Measurements from ENCODE around the gene TAF11L13. TPM values are rescaled to one million over a fixed set of nuclear protein-coding genes. Genes with fewer than 3 reads are reported as not detected.
"Not testable (repeated sequence)": the region's sequence is repeated elsewhere in the genome, so short reads cannot be mapped to it uniquely, and the experiment has no call there.

The TAF11L13 gene
- not detected for total RNA-seq

DNA sequence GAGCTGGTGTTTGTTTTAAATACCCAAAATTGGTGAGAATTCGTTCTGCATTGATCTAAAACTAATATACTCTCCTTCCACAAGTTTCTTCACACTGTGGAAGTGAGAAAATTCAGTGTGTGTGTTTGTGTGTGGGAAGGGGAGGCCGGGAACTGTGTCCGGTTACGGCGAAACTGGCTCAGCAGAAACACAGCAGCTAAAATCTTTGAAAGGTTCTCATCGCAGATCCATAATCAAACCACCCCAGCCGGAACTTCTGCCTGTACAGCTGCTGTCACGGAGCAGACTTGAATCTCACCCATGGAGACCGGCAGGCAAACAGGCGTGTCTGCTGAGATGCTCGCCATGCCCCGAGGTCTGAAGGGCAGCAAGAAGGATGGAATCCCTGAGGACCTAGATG, at the start of gene TAF11L13:
Gene TAF11L13, plus strand, starts transcription at position 301 of the 400 bp plus-strand sequence.
- DNase-seq; intact Hi-C loops (cut with micrococcal nuclease); H3K9me3 Mint-ChIP-seq; H3K27me3 Mint-ChIP-seq; POLR2A ChIA-PET; ATAC-seq; H3K4me1 Mint-ChIP-seq (ENCODE audit: low read depth); H3K4me3 Mint-ChIP-seq; H3K36me3 Mint-ChIP-seq (ENCODE audit: low read depth); CTCF ChIA-PET; H3K27ac Mint-ChIP-seq: not testable (repeated sequence)

DNA sequence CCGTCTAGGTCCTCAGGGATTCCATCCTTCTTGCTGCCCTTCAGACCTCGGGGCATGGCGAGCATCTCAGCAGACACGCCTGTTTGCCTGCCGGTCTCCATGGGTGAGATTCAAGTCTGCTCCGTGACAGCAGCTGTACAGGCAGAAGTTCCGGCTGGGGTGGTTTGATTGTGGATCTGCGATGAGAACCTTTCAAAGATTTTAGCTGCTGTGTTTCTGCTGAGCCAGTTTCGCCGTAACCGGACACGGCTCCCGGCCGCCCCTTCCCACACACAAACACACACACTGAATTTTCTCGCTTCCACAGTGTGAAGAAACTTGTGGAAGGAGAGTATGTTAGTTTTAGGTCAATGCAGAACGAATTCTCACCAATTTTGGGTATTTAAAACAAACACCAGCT, 46.2 kb upstream of the TAF11L13 start, which contains the start of gene TAF11L7:
Gene TAF11L7, minus strand, starts transcription at position 101 of the 400 bp plus-strand sequence.
- H3K4me1 Mint-ChIP-seq (ENCODE audit: low read depth); H3K36me3 Mint-ChIP-seq (ENCODE audit: low read depth); CTCF ChIA-PET; DNase-seq; H3K9me3 Mint-ChIP-seq; H3K27me3 Mint-ChIP-seq; H3K27ac Mint-ChIP-seq; intact Hi-C loops (cut with micrococcal nuclease); POLR2A ChIA-PET; ATAC-seq; H3K4me3 Mint-ChIP-seq: not testable (repeated sequence)

DNA sequence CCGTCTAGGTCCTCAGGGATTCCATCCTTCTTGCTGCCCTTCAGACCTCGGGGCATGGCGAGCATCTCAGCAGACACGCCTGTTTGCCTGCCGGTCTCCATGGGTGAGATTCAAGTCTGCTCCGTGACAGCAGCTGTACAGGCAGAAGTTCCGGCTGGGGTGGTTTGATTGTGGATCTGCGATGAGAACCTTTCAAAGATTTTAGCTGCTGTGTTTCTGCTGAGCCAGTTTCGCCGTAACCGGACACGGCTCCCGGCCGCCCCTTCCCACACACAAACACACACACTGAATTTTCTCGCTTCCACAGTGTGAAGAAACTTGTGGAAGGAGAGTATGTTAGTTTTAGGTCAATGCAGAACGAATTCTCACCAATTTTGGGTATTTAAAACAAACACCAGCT, 41.0 kb upstream of the TAF11L13 start, which contains the start of gene TAF11L8:
Gene TAF11L8, minus strand, starts transcription at position 101 of the 400 bp plus-strand sequence.
- H3K9me3 Mint-ChIP-seq; H3K36me3 Mint-ChIP-seq (ENCODE audit: low read depth); POLR2A ChIA-PET; ATAC-seq; H3K4me1 Mint-ChIP-seq (ENCODE audit: low read depth); H3K4me3 Mint-ChIP-seq; H3K27me3 Mint-ChIP-seq; intact Hi-C loops (cut with micrococcal nuclease); H3K27ac Mint-ChIP-seq; CTCF ChIA-PET; DNase-seq: not testable (repeated sequence)

DNA sequence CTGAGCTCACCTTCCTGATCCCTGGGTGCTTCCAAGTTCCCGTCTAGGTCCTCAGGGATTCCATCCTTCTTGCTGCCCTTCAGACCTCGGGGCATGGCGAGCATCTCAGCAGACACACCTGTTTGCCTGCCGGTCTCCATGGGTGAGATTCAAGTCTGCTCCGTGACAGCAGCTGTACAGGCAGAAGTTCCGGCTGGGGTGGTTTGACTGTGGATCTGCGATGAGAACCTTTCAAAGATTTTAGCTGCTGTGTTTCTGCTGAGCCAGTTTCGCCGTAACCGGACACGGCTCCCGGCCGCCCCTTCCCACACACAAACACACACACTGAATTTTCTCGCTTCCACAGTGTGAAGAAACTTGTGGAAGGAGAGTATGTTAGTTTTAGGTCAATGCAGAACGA, 37.6 kb upstream of the TAF11L13 start, which contains the start of gene TAF11L9:
Gene TAF11L9, minus strand, starts transcription at position 140 of the 400 bp plus-strand sequence.
- DNase-seq; H3K36me3 Mint-ChIP-seq (ENCODE audit: low read depth); H3K27ac Mint-ChIP-seq; H3K4me3 Mint-ChIP-seq; H3K4me1 Mint-ChIP-seq (ENCODE audit: low read depth); CTCF ChIA-PET; intact Hi-C loops (cut with micrococcal nuclease); ATAC-seq; H3K9me3 Mint-ChIP-seq; POLR2A ChIA-PET; H3K27me3 Mint-ChIP-seq: not testable (repeated sequence)

DNA sequence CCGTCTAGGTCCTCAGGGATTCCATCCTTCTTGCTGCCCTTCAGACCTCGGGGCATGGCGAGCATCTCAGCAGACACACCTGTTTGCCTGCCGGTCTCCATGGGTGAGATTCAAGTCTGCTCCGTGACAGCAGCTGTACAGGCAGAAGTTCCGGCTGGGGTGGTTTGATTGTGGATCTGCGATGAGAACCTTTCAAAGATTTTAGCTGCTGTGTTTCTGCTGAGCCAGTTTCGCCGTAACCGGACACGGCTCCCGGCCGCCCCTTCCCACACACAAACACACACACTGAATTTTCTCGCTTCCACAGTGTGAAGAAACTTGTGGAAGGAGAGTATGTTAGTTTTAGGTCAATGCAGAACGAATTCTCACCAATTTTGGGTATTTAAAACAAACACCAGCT, 34.2 kb upstream of the TAF11L13 start, which contains the start of gene TAF11L10:
Gene TAF11L10, minus strand, starts transcription at position 101 of the 400 bp plus-strand sequence.
- H3K4me1 Mint-ChIP-seq (ENCODE audit: low read depth); POLR2A ChIA-PET: not testable (repeated sequence)

DNA sequence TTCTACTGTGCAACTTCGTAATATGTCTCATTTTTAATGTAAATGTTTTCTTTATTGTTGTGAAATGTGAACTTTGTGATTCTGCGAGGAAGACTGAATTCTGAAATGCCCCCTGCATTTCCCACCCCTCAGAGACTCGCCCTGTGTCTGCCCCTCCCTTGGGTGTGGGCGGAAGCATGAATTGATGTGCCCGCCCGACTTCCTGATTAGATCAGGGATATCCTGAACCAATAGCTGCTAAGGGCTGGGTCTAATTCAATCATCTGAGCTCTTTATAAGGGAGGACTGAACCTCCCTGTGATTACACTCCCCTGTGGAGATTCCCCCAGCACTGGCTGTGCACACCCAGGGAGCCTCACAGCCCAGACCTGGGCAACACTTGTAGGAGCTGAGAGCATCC, 28.0 kb upstream of the TAF11L13 start, which contains the start of gene TAF11L11:
Gene TAF11L11, plus strand, starts transcription at position 304 of the 400 bp plus-strand sequence.
- not testable (repeated sequence) for DNase-seq; H3K4me3 Mint-ChIP-seq; H3K36me3 Mint-ChIP-seq (ENCODE audit: low read depth)

More for the DNA sequence above, 34.2 kb upstream of the TAF11L13 start, which contains the start of gene TAF11L10:
- CTCF ChIA-PET; ATAC-seq; H3K27me3 Mint-ChIP-seq; H3K9me3 Mint-ChIP-seq; H3K27ac Mint-ChIP-seq; intact Hi-C loops (cut with micrococcal nuclease); H3K36me3 Mint-ChIP-seq (ENCODE audit: low read depth); H3K4me3 Mint-ChIP-seq; DNase-seq: not testable (repeated sequence)

DNA sequence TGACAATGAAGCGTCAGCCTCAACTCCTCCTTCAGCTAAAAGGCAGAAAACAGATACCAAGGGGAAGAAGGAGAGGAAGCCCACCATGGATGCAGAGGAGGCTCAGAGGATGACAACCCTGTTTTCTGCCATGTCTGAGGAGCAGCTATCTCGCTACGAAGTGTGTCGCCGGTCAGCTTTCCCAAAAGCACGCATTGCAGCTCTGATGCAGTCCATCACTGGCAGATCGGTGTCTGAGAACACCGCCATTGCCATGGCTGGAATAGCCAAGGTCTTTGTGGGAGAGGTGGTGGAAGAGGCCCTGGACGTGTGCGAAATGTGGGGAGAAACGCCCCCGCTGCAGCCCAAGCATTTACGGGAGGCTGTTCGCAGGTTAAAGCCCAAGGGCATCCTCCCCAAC, 26.9 kb upstream of the TAF11L13 start:
- intact Hi-C loops (cut with micrococcal nuclease): no loop called here
- H3K4me1 Mint-ChIP-seq (ENCODE audit: low read depth): no peaks in the 10 kb centered on the region
- no peaks in the 10 kb centered on the region for H3K36me3 Mint-ChIP-seq (ENCODE audit: low read depth)
- H3K27ac Mint-ChIP-seq: no peak overlapping the region
- ATAC-seq (no peak), DNase-seq (no peak)
- POLR2A ChIA-PET: no interaction called here
- peaks cover 10% of the 10 kb centered on the region for H3K9me3 Mint-ChIP-seq
- CTCF ChIA-PET: no interaction called here
- H3K4me3 Mint-ChIP-seq: no peak overlapping the region
- TF ChIP-seq, protein P1, sequence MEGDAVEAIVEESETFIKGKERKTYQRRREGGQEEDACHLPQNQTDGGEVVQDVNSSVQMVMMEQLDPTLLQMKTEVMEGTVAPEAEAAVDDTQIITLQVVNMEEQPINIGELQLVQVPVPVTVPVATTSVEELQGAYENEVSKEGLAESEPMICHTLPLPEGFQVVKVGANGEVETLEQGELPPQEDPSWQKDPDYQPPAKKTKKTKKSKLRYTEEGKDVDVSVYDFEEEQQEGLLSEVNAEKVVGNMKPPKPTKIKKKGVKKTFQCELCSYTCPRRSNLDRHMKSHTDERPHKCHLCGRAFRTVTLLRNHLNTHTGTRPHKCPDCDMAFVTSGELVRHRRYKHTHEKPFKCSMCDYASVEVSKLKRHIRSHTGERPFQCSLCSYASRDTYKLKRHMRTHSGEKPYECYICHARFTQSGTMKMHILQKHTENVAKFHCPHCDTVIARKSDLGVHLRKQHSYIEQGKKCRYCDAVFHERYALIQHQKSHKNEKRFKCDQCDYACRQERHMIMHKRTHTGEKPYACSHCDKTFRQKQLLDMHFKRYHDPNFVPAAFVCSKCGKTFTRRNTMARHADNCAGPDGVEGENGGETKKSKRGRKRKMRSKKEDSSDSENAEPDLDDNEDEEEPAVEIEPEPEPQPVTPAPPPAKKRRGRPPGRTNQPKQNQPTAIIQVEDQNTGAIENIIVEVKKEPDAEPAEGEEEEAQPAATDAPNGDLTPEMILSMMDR (IDR thresholded peaks at IDR 0.05): no peak
- no peaks in the 10 kb centered on the region for H3K27me3 Mint-ChIP-seq

More for the DNA sequence above, 28.0 kb upstream of the TAF11L13 start, which contains the start of gene TAF11L11:
- H3K27me3 Mint-ChIP-seq; CTCF ChIA-PET; ATAC-seq; POLR2A ChIA-PET; intact Hi-C loops (cut with micrococcal nuclease); H3K27ac Mint-ChIP-seq; H3K4me1 Mint-ChIP-seq (ENCODE audit: low read depth): not testable (repeated sequence)
- H3K9me3 Mint-ChIP-seq: peaks cover 12% of the 10 kb centered on the region

DNA sequence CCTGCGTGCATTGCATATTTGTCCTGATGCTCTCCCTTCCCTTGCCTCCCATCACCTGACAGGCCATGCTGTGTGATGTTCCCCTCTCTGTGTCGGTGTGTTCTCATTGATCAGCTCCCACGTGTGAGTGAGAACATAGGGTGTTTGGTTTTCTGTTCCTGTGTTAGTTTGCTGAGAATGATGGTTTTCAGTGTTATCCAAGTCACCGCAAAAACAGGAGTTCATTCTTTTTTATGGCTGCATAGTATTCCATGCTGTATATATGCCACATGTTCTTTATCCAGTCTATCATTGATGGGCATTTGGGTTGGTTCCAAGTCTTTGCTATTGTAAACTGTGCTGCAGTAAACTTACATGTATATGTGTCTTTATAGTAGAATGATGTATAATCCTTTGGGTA, 24.4 kb upstream of the TAF11L13 start:
- POLR2A ChIA-PET; intact Hi-C loops (cut with micrococcal nuclease); H3K9me3 Mint-ChIP-seq; H3K4me3 Mint-ChIP-seq; CTCF ChIA-PET; H3K36me3 Mint-ChIP-seq (ENCODE audit: low read depth); H3K27me3 Mint-ChIP-seq; H3K27ac Mint-ChIP-seq; H3K4me1 Mint-ChIP-seq (ENCODE audit: low read depth); ATAC-seq; DNase-seq: not testable (repeated sequence)

DNA sequence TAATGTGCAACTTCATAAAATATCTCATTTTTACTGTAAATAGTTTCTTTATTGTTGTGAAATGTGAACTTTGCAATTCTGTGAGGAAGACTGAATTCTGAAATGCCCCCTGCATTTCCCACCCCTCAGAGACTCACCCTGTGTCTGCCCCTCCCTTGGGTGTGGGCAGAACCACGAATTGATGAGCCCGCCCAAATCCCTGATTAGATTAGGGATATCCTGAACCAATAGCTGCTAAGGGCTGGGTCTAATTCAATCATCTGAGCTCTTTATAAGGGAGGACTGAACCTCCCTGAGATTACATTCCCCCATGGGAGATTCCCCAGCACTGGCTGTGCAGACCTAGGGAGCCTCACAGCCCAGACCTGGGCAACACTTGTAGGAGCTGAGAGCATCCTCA, 21.8 kb upstream of the TAF11L13 start, which contains the start of gene TAF11L12:
Gene TAF11L12, plus strand, starts transcription at position 301 of the 400 bp plus-strand sequence.
- H3K4me3 Mint-ChIP-seq; H3K4me1 Mint-ChIP-seq (ENCODE audit: low read depth); H3K27me3 Mint-ChIP-seq; H3K36me3 Mint-ChIP-seq (ENCODE audit: low read depth); ATAC-seq; H3K9me3 Mint-ChIP-seq; CTCF ChIA-PET; DNase-seq; H3K27ac Mint-ChIP-seq; intact Hi-C loops (cut with micrococcal nuclease); POLR2A ChIA-PET: not testable (repeated sequence)
